ENCODE data around the gene USF2. TPM values are rescaled to one million over a fixed set of nuclear protein-coding genes. Genes with fewer than 3 reads are reported as not detected.

Gene USF2
- total and polyA plus RNA-seq, 8 donors = 26.8 to 109 (median 86.0) TPM

GRCh38 chr19:35288331-35288730 lies 19.6 kb downstream of the USF2 start:
- peaks cover 0 to 36% (median 9%) of the 10 kb centered on the region in 3 donors for H3K27me3 ChIP-seq
- no peaks in the 10 kb centered on the region for H3K36me3 ChIP-seq
- no peak overlapping the region for H3K4me3 ChIP-seq
- no peak overlapping the region for H3K27ac ChIP-seq
- TF ChIP-seq EP300 (IDR thresholded peaks at IDR 0.05) = no peak
- TF ChIP-seq POLR2AphosphoS5 (IDR thresholded peaks at IDR 0.05) = no peak
- no peak for TF ChIP-seq CTCF (IDR thresholded peaks at IDR 0.05)
- TF ChIP-seq POLR2A (IDR thresholded peaks at IDR 0.05) = no peak
- intact Hi-C loops (cut with DNase I; ENCODE audit: low total_unique reads) = no loop called here
- WGBS, 5 donors = 48 to 72% (median 56%) methylated on average over 2 of the region's 2 CpGs
- H3K4me1 ChIP-seq = no peaks in the 10 kb centered on the region
- DNase-seq = no peak
- no peaks in the 10 kb centered on the region for H3K9me3 ChIP-seq

- DNase-seq = no peak
- no peaks in the 10 kb centered on the region for H3K4me1 ChIP-seq
- no peaks in the 10 kb centered on the region for H3K9me3 ChIP-seq
- TF ChIP-seq EP300 (IDR thresholded peaks at IDR 0.05) = no peak
- no peak for TF ChIP-seq POLR2A (IDR thresholded peaks at IDR 0.05)
- TF ChIP-seq CTCF (IDR thresholded peaks at IDR 0.05) = no peak
- no peak for TF ChIP-seq POLR2AphosphoS5 (IDR thresholded peaks at IDR 0.05)
- 69 to 77% (median 75%) methylated on average over 5 of the region's 5 CpGs for WGBS, 5 donors
- H3K36me3 ChIP-seq = no peaks in the 10 kb centered on the region
- no peak overlapping the region for H3K4me3 ChIP-seq
- peaks cover 0 to 42% (median 14%) of the 10 kb centered on the region in 3 donors for H3K27me3 ChIP-seq
- no peak overlapping the region for H3K27ac ChIP-seq
- intact Hi-C loops (cut with DNase I; ENCODE audit: low total_unique reads) = no loop called here
These were observed 20.1 kb downstream of the USF2 start for GRCh38 chr19:35288906-35289305.

- no peak overlapping the region for H3K4me3 ChIP-seq
- TF ChIP-seq POLR2AphosphoS5 (IDR thresholded peaks at IDR 0.05) = no peak
- no peak for TF ChIP-seq CTCF (IDR thresholded peaks at IDR 0.05)
- no peak for TF ChIP-seq POLR2A (IDR thresholded peaks at IDR 0.05)
- no peak for TF ChIP-seq EP300 (IDR thresholded peaks at IDR 0.05)
- no peaks in the 10 kb centered on the region for H3K4me1 ChIP-seq
- no peak for DNase-seq
- H3K27ac ChIP-seq = no peak overlapping the region
- peaks cover 0 to 54% (median 20%) of the 10 kb centered on the region in 3 donors for H3K27me3 ChIP-seq
- WGBS, 5 donors = 55 to 70% (median 66%) methylated on average over 13 to 20 of the region's 20 CpGs
- intact Hi-C loops (cut with DNase I; ENCODE audit: low total_unique reads) = no loop called here
- H3K9me3 ChIP-seq = no peaks in the 10 kb centered on the region
- H3K36me3 ChIP-seq = no peaks in the 10 kb centered on the region
These were observed 21.8 kb downstream of the USF2 start for GRCh38 chr19:35290381-35291127.

- no peak for DNase-seq
- no peak overlapping the region for H3K4me3 ChIP-seq
- 61 to 80% (median 66%) methylated on average over 6 of the region's 6 CpGs for WGBS, 5 donors
- intact Hi-C loops (cut with DNase I; ENCODE audit: low total_unique reads) = no loop called here
- no peaks in the 10 kb centered on the region for H3K36me3 ChIP-seq
- H3K9me3 ChIP-seq = no peaks in the 10 kb centered on the region
- H3K4me1 ChIP-seq = no peaks in the 10 kb centered on the region
- no peak overlapping the region for H3K27ac ChIP-seq
- H3K27me3 ChIP-seq = peaks cover 0 to 61% (median 20%) of the 10 kb centered on the region in 3 donors
- TF ChIP-seq POLR2AphosphoS5 (IDR thresholded peaks at IDR 0.05) (no peak), EP300 (IDR thresholded peaks at IDR 0.05) (no peak), CTCF (IDR thresholded peaks at IDR 0.05) (no peak), POLR2A (IDR thresholded peaks at IDR 0.05) (no peak)
These were observed 22.5 kb downstream of the USF2 start for GRCh38 chr19:35291259-35291658.

All from stomach (tissue), 9 donors.